Measurements from ENCODE around the gene PNCK.
"Not testable (repeated sequence)": the region's sequence is repeated elsewhere in the genome, so short reads cannot be mapped to it uniquely, and the experiment has no call there.

The PNCK gene

DNA sequence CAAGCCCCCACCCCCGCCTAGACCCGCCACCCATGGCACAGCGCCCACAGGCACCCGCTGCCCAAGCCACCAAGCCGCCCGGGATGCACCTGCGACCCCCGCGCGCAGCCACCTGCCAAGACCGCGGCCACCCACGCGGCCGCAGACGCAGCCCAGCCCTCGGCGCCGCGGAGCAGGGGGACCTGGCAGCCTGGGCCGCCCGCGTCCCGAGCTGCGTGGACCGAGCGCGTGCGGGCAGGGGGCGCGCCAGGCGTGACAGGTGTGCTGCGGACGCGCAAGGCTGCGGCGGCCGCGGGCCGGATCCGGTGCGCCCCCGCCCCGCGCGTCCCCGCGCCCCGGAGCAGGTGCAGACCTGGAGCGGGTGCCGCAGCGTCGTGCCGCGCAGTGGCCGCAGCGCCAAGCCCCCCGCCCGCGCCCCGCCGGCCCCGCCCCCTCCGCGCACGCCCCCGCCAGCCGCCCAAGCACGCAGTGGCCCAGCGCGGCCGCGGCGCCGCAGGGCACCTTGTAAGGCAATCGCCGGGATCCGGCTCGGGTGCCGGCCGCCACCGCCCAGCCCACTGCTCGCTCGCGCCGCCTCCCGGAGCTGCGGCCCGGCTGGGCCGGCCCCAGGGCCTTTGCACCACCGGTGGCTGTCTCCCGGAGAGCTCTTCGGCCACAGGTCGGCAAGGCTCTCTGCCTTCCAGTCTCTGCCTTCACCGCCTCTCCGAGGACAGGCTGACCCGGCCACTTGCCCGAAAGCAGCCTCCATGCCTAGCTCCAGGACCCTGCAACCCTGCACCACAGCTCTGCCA lies at the start of gene PNCK:
PNCK (minus strand) TSS at position 386 of the 791 bp plus-strand sequence. CDS start 737 bp downstream, outside the sequence.
- DNase-seq (ENCODE audit: low read depth) = no peak

DNA sequence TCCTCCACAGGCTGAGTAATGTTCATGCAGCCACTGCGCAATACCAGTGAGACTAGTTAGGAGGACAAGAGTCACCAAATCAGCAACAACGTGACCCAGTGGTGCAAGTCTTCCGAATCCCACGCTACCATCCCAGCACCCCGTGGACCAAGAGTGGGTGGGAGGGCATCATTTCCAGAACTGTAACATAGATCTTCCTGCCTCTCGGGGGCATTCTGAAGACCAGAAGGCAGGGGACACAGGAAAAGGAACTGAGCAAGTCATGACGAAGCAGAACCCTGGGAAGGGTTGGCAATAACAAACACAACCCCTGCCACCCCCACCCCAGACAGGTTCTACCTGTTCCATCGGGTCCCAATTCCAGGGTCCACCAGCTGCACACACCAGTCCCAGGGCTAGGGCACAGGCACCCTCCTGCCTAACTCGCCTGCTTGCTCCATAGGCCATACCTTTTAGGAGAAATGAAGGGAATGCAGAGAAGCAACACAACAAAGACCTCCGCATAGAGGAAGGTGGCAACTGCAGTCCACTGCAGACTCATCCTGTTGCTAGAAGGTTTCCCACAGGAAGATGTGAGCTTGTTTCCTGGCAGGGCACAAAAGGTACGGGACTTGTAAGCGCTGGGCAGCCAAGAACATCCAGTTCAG lies 49.2 kb upstream of the PNCK start:
- DNase-seq (ENCODE audit: low read depth) = no peak

DNA sequence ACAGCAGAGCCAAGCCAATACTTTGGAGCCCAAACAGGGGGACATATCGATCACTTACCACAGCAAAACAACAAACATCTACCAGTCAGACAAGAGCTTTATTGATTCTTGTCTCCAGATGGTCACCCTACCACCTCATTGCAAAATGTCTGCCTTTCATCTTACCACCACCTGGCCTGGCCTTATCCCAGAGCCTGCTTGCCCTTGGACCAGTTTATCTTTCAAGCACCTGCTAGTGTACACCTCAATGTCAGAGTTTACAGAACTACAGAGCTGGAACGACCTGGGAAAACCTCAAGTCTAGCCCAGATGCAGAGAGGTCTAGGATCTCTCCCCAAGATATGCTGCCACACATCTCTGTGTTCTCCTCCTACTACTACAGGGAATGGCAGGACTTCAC lies 46.1 kb upstream of the PNCK start:
- no peak for DNase-seq (ENCODE audit: low read depth)

- DNase-seq (ENCODE audit: low read depth) = no peak
Observed at GRCh38 chrX:153719238-153719637, 45.6 kb upstream of the PNCK start.

GRCh38 chrX:153717445-153717844 lies 43.8 kb upstream of the PNCK start:
- DNase-seq (ENCODE audit: low read depth) = no peak

DNA sequence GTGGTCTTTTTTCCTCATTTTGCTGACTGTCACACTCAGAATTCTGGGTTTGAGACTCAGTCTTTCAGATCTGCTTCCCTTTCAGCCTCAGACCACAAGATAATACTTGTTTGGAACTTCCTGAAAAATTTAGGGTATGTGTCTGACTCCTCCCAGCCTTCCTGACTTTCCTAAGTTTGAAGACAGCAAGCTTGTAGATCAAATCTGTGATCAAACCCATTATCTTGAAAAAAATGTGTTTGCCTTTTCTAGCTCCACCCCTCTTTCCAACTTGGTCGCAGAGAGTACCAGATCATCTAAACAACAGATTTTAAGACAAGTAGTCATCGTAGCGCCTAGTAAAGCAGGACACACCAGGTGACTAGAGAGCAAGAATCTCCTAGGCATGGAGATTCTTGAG lies 40.6 kb upstream of the PNCK start:
- no peak for DNase-seq (ENCODE audit: low read depth)

DNA sequence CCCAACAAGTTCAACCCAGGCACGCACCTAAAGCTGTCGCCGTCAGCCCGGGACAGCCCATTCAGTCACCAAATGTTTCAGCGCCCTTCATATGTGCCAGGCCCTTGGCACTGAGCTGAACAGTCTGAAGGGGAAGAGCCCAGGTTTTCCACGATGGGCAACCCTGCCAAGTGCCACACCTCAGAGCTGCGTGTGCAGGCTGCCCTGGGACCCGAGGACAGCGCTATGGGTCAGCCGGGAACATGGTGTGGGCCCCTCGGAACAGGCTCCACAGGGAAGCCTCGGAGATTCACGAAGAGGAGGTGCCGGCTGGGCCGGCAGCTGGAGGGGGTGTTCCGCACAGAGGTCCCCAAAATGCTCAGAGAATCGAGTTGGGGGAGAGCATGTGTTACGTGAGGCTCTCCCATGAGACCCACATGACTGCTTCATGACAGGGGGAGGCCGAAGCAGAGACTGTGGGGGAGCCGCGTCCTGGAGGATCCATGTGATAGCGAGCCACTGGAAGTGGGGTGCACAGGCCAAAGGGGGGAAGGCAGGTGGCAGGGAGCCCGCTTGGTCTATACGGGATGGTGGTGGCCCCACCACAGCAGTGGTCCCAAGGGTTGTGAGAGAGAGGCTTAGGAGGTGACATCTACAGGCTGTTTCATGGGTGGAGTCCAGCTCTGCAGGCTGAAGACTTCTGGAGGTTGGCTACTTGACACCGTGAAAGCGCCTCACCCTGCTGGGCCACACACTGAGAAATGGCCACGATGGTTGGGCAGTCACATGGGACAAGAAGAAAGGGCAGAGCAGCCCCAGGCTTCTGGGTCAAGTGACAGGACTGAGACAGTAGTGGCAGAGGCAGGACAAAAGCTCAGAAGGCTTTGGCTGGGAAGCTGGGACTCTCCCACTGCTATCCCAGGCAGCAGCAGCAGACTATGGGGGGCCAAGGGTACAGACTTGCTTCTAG lies 36.4 kb upstream of the PNCK start:
- no peak for DNase-seq (ENCODE audit: low read depth)

- no peak for DNase-seq (ENCODE audit: low read depth)
Observed at GRCh38 chrX:153708415-153708814, 34.8 kb upstream of the PNCK start.

DNA sequence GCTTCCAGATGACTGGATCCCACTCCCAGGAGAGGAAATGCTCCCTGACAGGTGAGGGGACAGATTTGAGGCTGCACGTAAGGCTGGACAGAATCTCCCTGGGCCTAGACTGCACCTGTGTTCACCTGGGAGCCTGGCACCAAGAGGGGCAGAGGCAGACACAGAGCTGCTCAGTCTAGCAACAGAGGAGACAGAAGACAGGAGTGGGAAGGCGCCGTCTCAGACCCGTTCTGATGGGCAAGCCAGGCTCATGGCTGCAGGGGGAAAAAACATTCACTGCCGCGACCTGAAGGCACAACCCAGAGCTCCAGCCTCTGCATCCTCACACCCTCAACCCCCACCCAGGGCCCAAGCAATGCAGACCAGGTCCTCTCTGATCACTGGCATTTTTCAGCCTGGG lies 33.8 kb upstream of the PNCK start:
- no peak for DNase-seq (ENCODE audit: low read depth)

GRCh38 chrX:153706799-153707198 lies 33.2 kb upstream of the PNCK start:
- DNase-seq (ENCODE audit: low read depth) = no peak

DNA sequence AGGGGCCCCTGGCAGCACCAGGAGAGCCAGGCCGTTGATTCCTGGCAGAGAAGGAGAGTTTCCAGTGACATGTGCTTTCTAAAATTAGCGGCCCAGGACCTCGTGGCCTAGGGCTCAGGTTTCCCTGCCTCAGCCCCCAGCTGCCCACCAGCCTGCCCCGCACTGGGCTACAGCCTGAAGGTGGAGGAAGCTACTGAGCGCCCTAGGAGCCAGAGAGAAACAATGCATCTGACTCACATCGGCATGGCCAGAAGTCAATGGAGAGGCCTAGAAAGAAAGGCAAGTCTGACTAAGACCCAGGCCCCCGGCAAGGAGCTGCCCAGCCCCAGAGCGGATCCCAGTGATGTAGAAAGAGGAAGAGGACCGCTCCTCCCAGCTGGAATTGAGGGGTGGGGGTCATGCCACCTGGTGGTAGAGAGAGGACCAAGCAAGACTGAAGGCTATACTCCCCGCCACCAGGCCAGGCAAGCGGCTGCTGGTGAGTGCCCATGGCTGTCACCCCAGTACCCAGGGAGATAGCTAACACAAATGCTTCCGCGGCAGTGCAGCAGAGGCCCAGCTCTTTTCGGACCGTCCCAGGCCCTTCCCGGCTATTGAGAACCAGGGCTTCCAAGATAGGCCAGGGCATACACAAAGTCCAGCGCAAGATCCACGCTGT lies 31.9 kb upstream of the PNCK start:
- DNase-seq (ENCODE audit: low read depth) = not testable (repeated sequence)

- not testable (repeated sequence) for DNase-seq (ENCODE audit: low read depth)
Observed at GRCh38 chrX:153704631-153705402, 31.2 kb upstream of the PNCK start.

GRCh38 chrX:153704021-153704526 lies 30.5 kb upstream of the PNCK start:
- DNase-seq (ENCODE audit: low read depth) = no peak

DNA sequence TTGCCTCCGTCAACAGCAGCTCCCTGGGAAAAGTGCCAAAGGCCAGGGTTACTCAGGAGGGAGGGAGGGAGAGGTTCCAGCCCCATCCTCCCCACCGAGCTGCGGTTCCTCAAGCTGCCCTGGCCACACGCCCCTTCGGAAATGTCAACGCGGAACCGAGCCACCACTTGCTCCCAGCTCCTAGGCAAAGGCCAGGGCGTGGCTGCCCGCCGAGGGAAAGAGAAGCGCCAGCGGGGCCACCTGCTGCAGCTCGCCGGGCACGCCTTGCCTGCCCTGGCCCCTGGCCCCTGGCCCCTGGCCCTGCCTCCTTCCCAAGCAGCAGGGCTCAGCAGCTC lies 29.4 kb upstream of the PNCK start:
- DNase-seq (ENCODE audit: low read depth) = no peak

DNA sequence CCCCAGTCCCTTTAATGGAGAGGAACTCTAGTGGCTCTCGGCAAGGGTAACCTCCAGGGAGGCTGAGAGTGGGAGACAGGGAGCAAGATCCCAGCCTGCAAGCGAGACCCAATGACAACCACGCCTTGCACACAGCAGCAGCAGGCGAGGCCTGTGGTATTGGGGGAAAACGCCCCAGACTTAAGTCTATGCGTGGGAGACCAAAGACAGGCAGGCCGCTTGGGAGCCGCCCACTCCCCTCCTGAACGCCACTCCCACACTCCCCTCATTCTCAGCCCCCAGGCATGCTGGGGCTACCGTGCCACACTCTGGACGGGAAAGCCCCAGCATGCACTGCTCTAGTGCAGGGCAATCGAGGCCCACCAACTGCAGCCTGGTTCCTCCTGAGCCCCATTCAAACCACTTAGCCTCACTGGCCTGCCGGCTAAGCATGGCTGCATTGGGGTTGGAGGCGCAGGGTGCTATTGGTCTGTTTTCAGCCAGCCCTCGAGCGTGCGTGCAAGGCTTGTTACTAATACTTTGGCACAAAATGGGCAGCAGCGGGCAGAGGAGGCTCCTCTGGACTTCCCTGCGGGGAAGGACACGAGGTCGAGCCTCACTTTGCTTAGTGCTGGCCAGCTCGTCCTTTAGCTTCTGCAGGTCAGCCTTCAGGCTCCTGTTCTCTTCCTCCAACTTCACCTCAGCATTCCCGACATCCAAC lies 28.9 kb upstream of the PNCK start:
- no peak for DNase-seq (ENCODE audit: low read depth)

GRCh38 chrX:153701706-153702105 lies 28.1 kb upstream of the PNCK start:
- no peak for DNase-seq (ENCODE audit: low read depth)

- DNase-seq (ENCODE audit: low read depth) = no peak
Observed at GRCh38 chrX:153700967-153701366, 27.4 kb upstream of the PNCK start.

DNA sequence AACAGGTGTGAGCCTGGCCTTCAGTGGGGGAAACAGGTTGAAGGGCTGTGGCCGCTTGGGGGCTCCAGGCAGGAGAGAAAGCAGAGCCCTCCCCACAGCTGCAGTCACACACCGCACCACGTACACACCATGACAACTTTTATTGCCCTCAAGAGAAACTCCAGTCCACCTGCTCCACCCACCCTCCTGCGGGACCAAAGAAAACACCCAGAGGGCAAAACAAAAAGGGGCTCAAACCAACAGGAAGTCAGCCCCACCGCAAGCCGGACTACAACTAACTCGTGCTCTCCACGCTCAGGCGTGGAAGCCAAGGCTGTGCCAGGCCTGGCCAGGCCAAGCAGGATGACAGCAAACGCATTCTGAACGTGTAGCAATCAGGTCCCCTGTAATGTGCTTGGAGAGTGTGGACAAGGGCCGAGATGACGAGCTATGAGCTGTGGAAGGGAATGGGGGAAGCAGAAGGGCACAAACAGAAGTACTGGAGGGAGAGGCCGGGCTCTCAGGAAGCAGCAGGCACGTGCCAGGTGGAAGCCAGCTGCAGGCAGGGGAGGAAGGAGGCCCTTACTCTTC lies 26.8 kb upstream of the PNCK start:
- DNase-seq (ENCODE audit: low read depth) = no peak

DNA sequence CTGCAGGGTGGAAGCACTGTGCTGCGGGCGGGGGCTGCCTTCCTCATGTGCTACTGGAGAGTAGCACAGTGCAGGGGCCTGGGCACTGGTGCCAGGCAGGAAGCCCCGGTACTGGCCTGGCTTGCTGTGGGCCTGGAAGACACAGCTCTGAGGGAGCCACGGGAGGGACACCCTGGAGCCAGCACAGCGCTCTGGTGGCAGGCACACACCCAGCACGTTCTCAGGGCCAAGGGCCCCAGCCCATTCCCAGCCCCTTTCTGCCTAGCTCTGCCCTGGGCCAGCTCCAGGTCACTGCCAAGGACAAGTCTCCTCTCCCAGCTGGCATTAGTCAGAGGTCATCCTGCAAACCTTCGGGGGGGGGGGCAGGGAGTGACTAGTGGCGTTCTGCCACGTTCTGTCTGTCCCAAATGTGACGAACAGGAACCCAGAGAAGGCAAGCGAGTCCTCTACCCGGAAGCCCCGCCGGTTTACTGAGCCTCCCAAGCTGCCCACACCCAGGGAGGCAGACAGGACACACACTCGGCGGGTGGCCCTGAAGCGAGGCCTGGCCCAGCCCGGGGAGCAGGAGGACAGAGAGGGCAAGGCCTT lies 26.3 kb upstream of the PNCK start:
- DNase-seq (ENCODE audit: low read depth) = not testable (repeated sequence)

All from HS-5 (cell line).